KMS-11 (cell line): ENCODE results near the gene RETSAT.

Experiments
- H2AFZ ChIP-seq: fragments of 200-600 bp; sonication (generic); 2 replicates; pipeline ENCODE4 v1.6.1; 2016; ENCODE audit warnings: antibody characterized with exemption, mixed run types, low read depth
- H3K27ac ChIP-seq: fragments of 200-600 bp; sonication (generic); 2 replicates; pipeline ENCODE4 v1.6.1; 2016; ENCODE audit warnings: mild to moderate bottlenecking, mixed run types
- H3K27me3 ChIP-seq: fragments of 200-600 bp; sonication (generic); 2 replicates; pipeline ENCODE4 v1.6.1; 2017; ENCODE audit warnings: mild to moderate bottlenecking, low read depth, mixed run types, moderate library complexity; ENCODE audit not compliant: insufficient read depth
- H3K36me3 ChIP-seq: fragments of 200-600 bp; sonication (generic); 2 replicates; pipeline ENCODE4 v1.6.1; 2017; ENCODE audit warnings: mild to moderate bottlenecking, mixed run types; ENCODE audit not compliant: insufficient read depth
- H3K4me1 ChIP-seq: fragments of 200-600 bp; sonication (generic); 2 replicates; pipeline ENCODE4 v1.6.1; 2016; ENCODE audit warnings: mild to moderate bottlenecking, low read depth, mixed run types; ENCODE audit not compliant: poor library complexity, severe bottlenecking
- H3K4me2 ChIP-seq: fragments of 200-600 bp; sonication (generic); 2 replicates; pipeline ENCODE4 v1.7.0; 2016; ENCODE audit warnings: mild to moderate bottlenecking, mixed run types
- H3K4me3 ChIP-seq: fragments of 200-600 bp; sonication (generic); IDR thresholded peaks from 2 replicates; pipeline ENCODE4 v1.6.1; 2017; ENCODE audit warnings: low read depth, low read length, mixed read lengths; ENCODE audit not compliant: insufficient read depth
- H3K79me2 ChIP-seq: fragments of 200-600 bp; sonication (generic); 2 replicates; pipeline ENCODE4 v1.6.1; 2016; ENCODE audit warnings: low read depth, mixed run types; ENCODE audit not compliant: insufficient read depth
- H3K9ac ChIP-seq: fragments of 200-600 bp; sonication (generic); 2 replicates; pipeline ENCODE4 v1.6.1; 2016; ENCODE audit warnings: mild to moderate bottlenecking, mixed run types
- H4K20me1 ChIP-seq: fragments of 200-600 bp; sonication (generic); 2 replicates; pipeline ENCODE4 v1.6.1; 2016; ENCODE audit warnings: mild to moderate bottlenecking, mixed run types; ENCODE audit not compliant: insufficient read depth
- CTCF ChIP-seq: fragments of 200-600 bp; sonication (generic); conservative IDR thresholded peaks from 2 replicates; pipeline ENCODE4 v1.6.1; 2017; ENCODE audit warnings: low read depth, mild to moderate bottlenecking, antibody characterized with exemption, low read length, moderate library complexity, mixed read lengths

RETSAT gene

DNA sequence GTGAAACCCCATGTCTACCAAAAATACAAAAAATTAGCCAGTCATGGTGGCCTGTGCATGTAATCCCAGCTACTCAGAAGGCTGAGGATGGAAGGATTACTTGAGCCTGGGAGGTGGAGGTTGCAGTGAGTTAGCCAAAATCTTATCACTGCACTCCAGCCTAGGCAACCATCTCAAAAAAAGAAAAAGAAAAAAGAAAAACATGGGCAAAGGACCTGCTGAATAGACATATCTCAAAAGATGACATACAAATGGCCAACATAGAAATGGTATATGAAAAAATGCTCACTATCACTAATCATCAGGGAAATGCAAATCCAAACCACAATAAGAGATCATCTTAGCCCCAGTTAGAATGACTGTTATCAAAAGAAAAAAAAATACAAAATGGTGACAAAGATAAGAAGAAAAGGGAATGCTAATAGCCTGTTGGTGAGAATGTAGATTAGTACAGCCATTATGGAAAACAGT is 25.1 kb downstream of the RETSAT start:
- no peak overlapping the region for H3K27ac ChIP-seq
- H2AFZ ChIP-seq, result no peak overlapping the region

DNA sequence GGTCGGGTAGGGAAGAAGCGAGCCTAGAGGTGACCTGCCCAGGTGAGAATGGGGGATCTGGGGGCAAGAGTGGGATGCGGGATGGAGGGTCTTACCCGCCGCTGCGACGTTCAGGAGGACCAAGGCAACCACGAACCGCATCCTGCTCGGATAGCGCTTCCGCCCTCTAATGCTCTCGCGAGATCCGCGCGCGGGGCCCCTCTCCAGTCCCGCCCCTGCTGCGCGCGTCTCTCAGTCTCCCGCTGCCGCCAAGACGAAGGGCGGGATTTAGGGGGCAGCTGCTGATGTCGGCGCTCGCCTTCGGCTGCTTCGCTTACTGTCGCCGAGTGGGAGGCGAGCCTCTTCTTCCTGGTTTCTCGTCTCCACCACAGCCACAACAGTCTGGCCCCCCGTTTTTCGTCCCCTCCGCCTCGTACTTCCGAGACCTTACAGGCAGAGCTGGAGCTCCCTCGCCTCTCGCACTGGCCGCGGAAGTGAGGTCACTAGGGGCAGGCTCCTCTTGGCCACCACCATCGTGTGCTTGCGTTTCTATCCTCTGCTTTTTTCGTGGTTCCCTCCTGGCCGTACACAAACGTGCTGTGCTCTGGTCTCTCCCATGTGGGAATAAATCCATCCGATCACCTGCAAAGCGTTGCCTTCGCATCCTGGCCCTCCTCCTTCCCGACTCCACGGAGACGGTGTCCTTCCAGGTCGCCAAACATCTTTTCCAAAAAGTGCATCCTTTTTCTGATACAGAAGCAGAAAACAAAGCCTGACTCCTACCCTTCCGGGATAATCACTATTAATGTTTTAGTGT is 26.3 kb downstream of the RETSAT start, which contains the start of gene TGOLN2:
TGOLN2 (minus strand) TSS at position 168 of the 796 bp plus-strand sequence; CDS start at position 141, 27 bp downstream.
- Histone ChIP-seq H3K4me1 (peaks cover 49% of the 10 kb centered on the region), H3K9ac (peak within 1 kb of the TSS; percentile 93), H3K4me2 (peak within 1 kb of the TSS; percentile 83), H2AFZ (peak within 1 kb of the TSS; percentile 64), H3K79me2 (peaks cover 41% of the 10 kb centered on the region), H4K20me1 (0 out of 2 replicates have a peak, but pooled peaks cover 8% of the 10 kb centered on the region), H3K36me3 (no peaks in the 10 kb centered on the region; the same call in 1 of the 2 replicates), H3K27ac (peak within 1 kb of the TSS; percentile 79), H3K4me3 (peak within 1 kb of the TSS; percentile 55), H3K27me3 (no peaks in the 10 kb centered on the region)
- no peak for TF ChIP-seq CTCF

More for the DNA sequence above, 25.1 kb downstream of the RETSAT start:
- Histone ChIP-seq H3K4me1 (peaks cover 49% of the 10 kb centered on the region), H3K4me2 (peak overlapping the region; percentile 83), H3K4me3 (no peak overlapping the region), H4K20me1 (0 out of 2 replicates have a peak, but pooled peaks cover 8% of the 10 kb centered on the region), H3K27me3 (no peaks in the 10 kb centered on the region), H3K79me2 (peaks cover 35% of the 10 kb centered on the region), H3K9ac (peak overlapping the region; percentile 93; the same call in 1 of the 2 replicates), H3K36me3 (no peaks in the 10 kb centered on the region; the same call in 1 of the 2 replicates)
- no peak for TF ChIP-seq CTCF

DNA sequence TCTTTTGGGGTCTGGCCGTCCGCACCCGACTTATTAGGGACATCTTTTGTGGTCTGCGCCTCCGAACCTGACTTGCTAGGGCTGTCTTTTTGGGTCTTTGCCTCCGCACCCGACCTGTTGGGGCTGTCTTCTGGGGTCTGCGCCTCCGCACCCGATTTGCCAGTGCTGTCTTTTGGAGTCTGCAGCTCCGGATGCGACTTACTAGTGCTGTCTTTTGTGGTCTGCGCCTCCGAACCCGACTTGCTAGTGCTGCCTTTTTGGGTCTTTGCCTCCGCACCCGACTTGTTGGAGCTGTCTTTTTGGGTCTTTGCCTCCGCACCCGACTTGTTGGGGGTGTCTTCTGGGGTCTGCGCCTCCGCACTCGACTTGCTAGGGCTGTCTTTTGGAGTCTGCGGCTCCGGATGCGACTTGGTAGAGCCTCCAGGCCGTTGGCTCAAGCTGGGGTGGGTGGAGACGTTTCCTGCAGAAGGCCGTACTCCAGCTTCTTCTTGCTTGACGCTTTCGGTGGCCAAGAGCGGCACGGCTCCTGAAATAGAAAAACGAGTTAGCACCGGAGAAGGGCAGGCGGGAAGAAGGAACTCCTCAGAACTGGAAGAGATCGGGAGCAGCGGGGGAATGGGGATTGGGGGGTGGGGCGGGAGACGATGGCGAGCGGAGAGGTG is 27.0 kb downstream of the RETSAT start:
- Histone ChIP-seq H3K4me3 (peak overlapping the region; percentile 55), H3K4me2 (peak overlapping the region; percentile 83), H3K36me3 (no peaks in the 10 kb centered on the region; the same call in 1 of the 2 replicates), H3K79me2 (peaks cover 48% of the 10 kb centered on the region), H3K27ac (peak overlapping the region; percentile 36; the same call in 1 of the 2 replicates), H3K9ac (peak overlapping the region; percentile 93), H3K4me1 (peaks cover 49% of the 10 kb centered on the region), H3K27me3 (no peaks in the 10 kb centered on the region), H4K20me1 (0 out of 2 replicates have a peak, but pooled peaks cover 8% of the 10 kb centered on the region), H2AFZ (peak overlapping the region; percentile 64)
- TF ChIP-seq CTCF, result no peak

DNA sequence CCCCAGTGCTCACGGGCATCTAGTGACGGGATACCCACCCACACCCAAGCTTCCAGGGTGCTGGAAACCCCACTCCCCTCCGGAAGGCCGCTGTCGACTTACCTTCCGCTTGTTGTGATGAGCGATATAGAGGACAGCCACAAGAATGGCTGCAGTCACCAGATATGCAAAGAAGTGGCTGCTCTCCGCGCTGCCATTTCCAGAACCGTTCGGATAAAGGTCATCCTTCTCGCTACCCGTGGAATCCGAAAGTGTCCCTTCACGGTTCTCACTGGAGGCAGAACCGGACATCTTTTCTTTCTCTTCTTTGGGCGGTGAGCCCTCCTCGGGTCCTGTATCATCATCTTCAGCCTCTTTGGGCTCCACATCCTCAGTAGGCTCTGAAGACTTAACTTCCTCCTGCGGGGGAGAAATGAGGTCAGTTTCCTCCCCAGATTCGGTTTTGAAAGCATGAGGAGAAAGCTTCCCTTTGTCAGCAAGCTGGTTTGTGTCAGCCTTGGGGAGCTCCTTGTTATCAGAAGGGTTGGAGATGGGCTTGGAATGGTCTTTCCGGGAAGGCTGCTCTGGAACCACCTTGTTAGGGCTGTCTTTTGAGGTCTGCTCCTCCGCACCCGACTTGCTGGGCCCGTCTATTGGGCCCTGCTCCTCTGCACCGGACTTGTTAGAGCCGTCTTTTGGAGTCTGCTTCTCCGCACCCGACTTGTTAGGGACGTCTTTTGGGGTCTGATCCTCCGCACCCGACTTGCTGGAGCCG is 27.7 kb downstream of the RETSAT start:
- Histone ChIP-seq H3K36me3 (no peaks in the 10 kb centered on the region; the same call in 1 of the 2 replicates), H3K27ac (peak overlapping the region; percentile 36), H3K27me3 (no peaks in the 10 kb centered on the region), H3K4me2 (peak overlapping the region; percentile 83), H3K4me1 (peaks cover 46% of the 10 kb centered on the region), H3K79me2 (peaks cover 48% of the 10 kb centered on the region), H3K9ac (peak overlapping the region; percentile 93; the same call in 1 of the 2 replicates), H3K4me3 (peak overlapping the region; percentile 55), H4K20me1 (0 out of 2 replicates have a peak, but pooled peaks cover 8% of the 10 kb centered on the region), H2AFZ (no peak overlapping the region)
- TF ChIP-seq CTCF, result no peak
